Thyroid gland (tissue), 4 donors: Measurements from ENCODE around the gene TBC1D5. TPM values are rescaled to one million over a fixed set of nuclear protein-coding genes. Genes with fewer than 3 reads are reported as not detected.

Experiments used
- DNase-seq, 2 donors: peaks; one replicate each; pipeline ENCODE4 v3.0.0-alpha.2; 2019
- H3K27ac ChIP-seq, 3 donors: fragments of 200-600 bp; sonication (generic); 1 replicate in 2 of 3; 2 replicates in 1 of 3; pipeline ENCODE4 v1.5.1; 2016 to 2019; ENCODE audit warnings: mild to moderate bottlenecking in 1 of 3, moderate library complexity in 1 of 3
- H3K27me3 ChIP-seq: fragments of 200-600 bp; sonication (generic); one replicate; pipeline ENCODE4 v1.5.1; 2019
- H3K36me3 ChIP-seq, 2 donors: fragments of 200-600 bp; sonication (generic); one replicate each; pipeline ENCODE4 v1.5.1; 2016 to 2019
- H3K4me1 ChIP-seq, 2 donors: fragments of 200-600 bp; sonication (generic); one replicate each; pipeline ENCODE4 v1.5.1; 2017 to 2019
- H3K4me3 ChIP-seq, 3 donors: fragments of 200-600 bp; sonication (generic); replicated peaks in 1 of 3; 1 replicate in 2 of 3; 2 replicates in 1 of 3; pipeline ENCODE4 v1.5.1; 2016; ENCODE audit warnings: mild to moderate bottlenecking in 1 of 3
- H3K9me3 ChIP-seq: fragments of 200-600 bp; sonication (generic); one replicate; pipeline ENCODE4 v1.5.1; 2017
- POLR2A ChIP-seq, 2 donors: fragments of 450-650 bp; IDR thresholded peaks; one replicate each; pipeline ENCODE4 v1.6.1; 2017; ENCODE audit warnings: antibody characterized with exemption in 2 of 2, mild to moderate bottlenecking in 2 of 2, moderate library complexity in 1 of 2
- WGBS, 2 donors: methylation state at CpG; one replicate each; pipeline ENCODE4 v1.1.5; 2017; 5-methylcytosine and 5-hydroxymethylcytosine counted together
- intact Hi-C: fragments of 100-400 bp; cut with DNase I; formaldehyde crosslinking; loops from one replicate; pipeline ENCODE4 v1.15.1; 2023
- total RNA-seq, 4 donors: library from RNA; depleted of rRNA; stranded (reverse); fragments of >200 nt; gene quantifications; one replicate each; pipeline ENCODE4 v1.2.3, GENCODE V29; 2016
- TF ChIP-seq, protein P1 (sequence below), 6 experiments: fragments of 200-600 bp in 3 of 6; fragments of 450-650 bp in 3 of 6; sonication (generic) in 3 of 6; IDR thresholded peaks; one replicate each; pipeline ENCODE4 v1.5.1; 2016 to 2019; ENCODE audit warnings: antibody characterized with exemption in 6 of 6, mild to moderate bottlenecking in 2 of 6, inconsistent platforms in 1 of 6, moderate library complexity in 1 of 6

TBC1D5 gene
- total RNA-seq, 4 donors from 2014 or later, result 115 to 141 (median 133) TPM

DNA sequence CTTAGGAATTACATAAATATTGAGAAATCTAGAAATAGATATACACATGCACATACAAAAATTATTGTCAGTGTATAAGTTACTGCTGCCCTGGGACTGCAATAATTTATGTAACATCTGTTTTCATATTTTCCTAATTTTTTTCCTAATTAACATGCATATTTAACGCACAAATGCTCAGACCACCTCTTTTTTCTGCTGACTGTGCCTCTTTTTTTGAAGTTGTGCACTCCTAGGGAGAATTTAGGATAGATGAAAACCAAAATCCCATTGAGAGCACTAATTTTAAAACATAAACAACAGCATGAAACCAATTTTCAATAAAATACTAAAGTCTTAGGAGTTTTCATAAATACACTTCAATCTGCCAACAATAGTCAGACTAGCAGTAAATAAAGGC lies 154.0 kb downstream of the TBC1D5 start:
- H3K4me1 ChIP-seq, result no peaks in the 10 kb centered on the region
- WGBS, 2 donors, result 93 to 95% methylated on average over 1 of the region's 1 CpG
- intact Hi-C loops, result no loop called here
- H3K27me3 ChIP-seq, result no peaks in the 10 kb centered on the region
- no peaks in the 10 kb centered on the region for H3K9me3 ChIP-seq
- TF ChIP-seq, protein P1, sequence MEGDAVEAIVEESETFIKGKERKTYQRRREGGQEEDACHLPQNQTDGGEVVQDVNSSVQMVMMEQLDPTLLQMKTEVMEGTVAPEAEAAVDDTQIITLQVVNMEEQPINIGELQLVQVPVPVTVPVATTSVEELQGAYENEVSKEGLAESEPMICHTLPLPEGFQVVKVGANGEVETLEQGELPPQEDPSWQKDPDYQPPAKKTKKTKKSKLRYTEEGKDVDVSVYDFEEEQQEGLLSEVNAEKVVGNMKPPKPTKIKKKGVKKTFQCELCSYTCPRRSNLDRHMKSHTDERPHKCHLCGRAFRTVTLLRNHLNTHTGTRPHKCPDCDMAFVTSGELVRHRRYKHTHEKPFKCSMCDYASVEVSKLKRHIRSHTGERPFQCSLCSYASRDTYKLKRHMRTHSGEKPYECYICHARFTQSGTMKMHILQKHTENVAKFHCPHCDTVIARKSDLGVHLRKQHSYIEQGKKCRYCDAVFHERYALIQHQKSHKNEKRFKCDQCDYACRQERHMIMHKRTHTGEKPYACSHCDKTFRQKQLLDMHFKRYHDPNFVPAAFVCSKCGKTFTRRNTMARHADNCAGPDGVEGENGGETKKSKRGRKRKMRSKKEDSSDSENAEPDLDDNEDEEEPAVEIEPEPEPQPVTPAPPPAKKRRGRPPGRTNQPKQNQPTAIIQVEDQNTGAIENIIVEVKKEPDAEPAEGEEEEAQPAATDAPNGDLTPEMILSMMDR (IDR thresholded peaks at IDR 0.05), result no peak
- no peak for TF ChIP-seq POLR2A (IDR thresholded peaks at IDR 0.05)
- no peaks in the 10 kb centered on the region for H3K36me3 ChIP-seq
- H3K4me3 ChIP-seq, result no peak overlapping the region
- no peak for DNase-seq
- no peak overlapping the region for H3K27ac ChIP-seq

DNA sequence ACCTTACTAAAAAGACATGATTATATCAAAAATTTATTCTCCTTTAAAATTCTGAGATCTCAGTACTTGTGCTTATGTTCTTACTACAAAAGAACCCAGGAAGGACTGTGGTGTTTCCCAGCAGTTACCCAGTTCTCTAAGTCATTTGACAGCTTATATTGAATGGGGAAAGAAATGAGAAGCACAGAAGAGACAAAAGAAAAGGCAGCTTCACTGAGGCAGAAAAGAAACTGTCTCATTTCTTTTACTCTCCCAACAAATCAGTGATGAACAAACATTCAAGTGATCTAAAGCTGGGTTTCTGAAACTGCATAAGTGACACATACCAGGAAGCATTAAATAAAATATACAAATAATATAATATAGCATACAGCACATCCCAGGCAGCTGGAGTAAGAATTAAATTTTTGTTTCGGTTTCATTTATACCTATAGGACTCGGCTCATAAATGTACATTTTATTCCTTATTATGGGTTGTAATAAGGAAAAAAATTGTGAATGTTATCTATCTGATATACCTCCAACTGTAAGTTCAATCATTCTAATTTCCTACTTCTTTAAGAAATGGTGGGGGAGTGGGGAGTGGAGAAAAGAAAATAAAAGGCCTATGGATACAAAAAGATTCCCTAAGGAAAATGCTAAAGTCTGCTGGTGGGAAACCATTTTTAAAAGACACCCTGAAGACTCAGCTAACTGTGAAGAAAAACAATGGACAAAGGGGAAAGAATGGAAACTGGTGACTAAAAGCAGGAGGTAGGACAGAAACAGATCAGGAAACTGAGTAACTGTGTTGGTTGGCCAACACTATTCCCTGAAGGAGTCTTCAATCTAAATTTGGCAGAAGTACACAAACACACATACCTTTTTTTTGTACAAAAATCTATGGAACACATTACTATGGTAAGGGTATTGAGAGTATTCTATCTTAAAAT lies 156.8 kb downstream of the TBC1D5 start:
- Histone ChIP-seq H3K9me3 (no peaks in the 10 kb centered on the region), H3K27me3 (no peaks in the 10 kb centered on the region), H3K4me3 (no peak overlapping the region), H3K27ac (no peak overlapping the region), H3K4me1 (no peaks in the 10 kb centered on the region), H3K36me3 (no peaks in the 10 kb centered on the region)
- TF ChIP-seq, protein P1 (IDR thresholded peaks at IDR 0.05), result no peak
- no peak for TF ChIP-seq POLR2A (IDR thresholded peaks at IDR 0.05)
- no peak for DNase-seq
- intact Hi-C loops, result no loop called here
- WGBS, 2 donors, result 97 to 98% methylated on average over 2 of the region's 2 CpGs

DNA sequence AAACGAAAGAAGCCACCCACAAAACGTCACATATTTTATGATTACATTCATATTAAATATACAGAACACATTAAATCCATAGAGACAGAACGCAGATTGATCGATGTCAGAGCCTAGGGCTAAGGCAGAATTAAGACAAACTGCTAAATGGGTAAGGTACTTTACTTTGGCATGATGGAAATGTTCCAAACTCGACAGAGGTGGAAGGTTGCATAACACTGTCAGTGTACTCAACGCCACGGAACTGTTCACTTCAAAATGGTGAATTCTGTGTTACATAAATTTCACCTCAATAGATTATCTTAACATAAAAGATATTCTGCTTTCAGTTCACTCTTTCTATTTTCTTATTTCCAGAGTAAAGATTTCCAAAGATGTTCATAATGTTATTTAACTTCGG lies 158.4 kb downstream of the TBC1D5 start:
- no peak for DNase-seq
- H3K36me3 ChIP-seq, result no peaks in the 10 kb centered on the region
- TF ChIP-seq, protein P1 (IDR thresholded peaks at IDR 0.05), result no peak
- TF ChIP-seq POLR2A (IDR thresholded peaks at IDR 0.05), result no peak
- 93 to 94% methylated on average over 8 of the region's 8 CpGs for WGBS, 2 donors
- no peak overlapping the region for H3K27ac ChIP-seq
- no peaks in the 10 kb centered on the region for H3K27me3 ChIP-seq
- no peaks in the 10 kb centered on the region for H3K4me1 ChIP-seq
- H3K4me3 ChIP-seq, result no peak overlapping the region
- no peaks in the 10 kb centered on the region for H3K9me3 ChIP-seq
- intact Hi-C loops, result no loop called here

DNA sequence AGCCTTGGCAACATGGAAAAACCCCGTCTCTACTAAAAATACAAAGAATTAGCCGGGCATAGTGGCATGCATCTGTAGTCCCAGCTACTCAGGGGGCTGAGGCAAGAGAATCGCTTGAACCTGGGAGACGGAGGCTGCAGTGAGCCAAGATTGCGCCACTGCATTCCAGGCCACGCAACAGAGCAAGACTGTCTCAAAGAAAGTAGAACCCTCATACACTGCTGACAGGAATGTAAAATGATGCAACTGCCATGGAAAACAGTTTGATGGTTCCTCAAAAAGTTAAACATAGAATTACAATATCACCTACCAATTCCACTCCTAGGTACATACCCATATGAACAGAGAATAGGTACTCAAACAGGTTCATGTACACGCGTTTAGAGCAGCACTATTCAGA lies 158.9 kb downstream of the TBC1D5 start:
- WGBS, 2 donors, result 93 to 96% methylated on average over 8 of the region's 8 CpGs
- H3K27ac ChIP-seq, result no peak overlapping the region
- H3K4me3 ChIP-seq, result no peak overlapping the region
- TF ChIP-seq, protein P1 (IDR thresholded peaks at IDR 0.05), result no peak
- no peak for TF ChIP-seq POLR2A (IDR thresholded peaks at IDR 0.05)
- H3K9me3 ChIP-seq, result no peaks in the 10 kb centered on the region
- intact Hi-C loops, result no loop called here
- H3K27me3 ChIP-seq, result no peaks in the 10 kb centered on the region
- DNase-seq, result no peak
- no peaks in the 10 kb centered on the region for H3K36me3 ChIP-seq
- H3K4me1 ChIP-seq, result no peaks in the 10 kb centered on the region

DNA sequence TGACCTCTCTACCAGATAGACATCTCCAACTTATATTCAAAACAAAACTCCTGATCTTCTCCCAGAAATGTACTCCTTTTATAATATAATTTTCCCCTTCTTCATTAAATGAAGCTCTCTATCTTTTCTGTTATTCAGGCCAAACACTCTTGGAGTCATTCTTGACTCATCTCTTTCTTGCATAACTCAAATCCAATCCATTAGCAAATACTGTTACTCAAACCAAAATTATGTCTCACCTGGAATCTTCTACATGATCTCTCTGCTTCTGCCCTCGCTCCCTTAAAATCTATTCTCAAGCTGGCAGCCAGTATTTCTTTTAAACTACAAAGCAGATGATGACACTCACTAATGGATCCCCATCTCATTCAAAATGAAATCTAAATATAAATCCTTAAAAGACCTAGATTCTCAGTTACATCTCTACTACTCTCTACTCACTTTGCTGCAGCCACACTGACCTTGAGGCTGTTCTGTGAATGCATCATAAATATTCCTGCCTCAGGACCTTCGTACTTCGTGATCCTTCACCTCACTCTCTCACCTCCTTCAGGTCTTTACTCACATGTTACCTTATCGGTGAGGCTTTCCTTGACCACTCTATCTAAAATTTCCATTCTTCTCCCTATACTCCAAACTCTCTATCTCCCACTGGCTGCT lies 160.9 kb downstream of the TBC1D5 start:
- Histone ChIP-seq H3K4me1 (no peaks in the 10 kb centered on the region), H3K36me3 (no peaks in the 10 kb centered on the region), H3K9me3 (no peaks in the 10 kb centered on the region), H3K27ac (no peak overlapping the region), H3K4me3 (no peak overlapping the region), H3K27me3 (no peaks in the 10 kb centered on the region)
- intact Hi-C loops, result no loop called here
- 95 to 98% methylated on average over 4 of the region's 4 CpGs for WGBS, 2 donors
- no peak for DNase-seq
- TF ChIP-seq, protein P1 (IDR thresholded peaks at IDR 0.05), result no peak
- TF ChIP-seq POLR2A (IDR thresholded peaks at IDR 0.05), result no peak
